ENCODE measurements around the gene CNTNAP2. TPM values are rescaled to one million over a fixed set of nuclear protein-coding genes. Genes with fewer than 3 reads are reported as not detected.

The CNTNAP2 gene
- total RNA-seq, 1 experiment from 2014 or later: 64.5 TPM

DNA sequence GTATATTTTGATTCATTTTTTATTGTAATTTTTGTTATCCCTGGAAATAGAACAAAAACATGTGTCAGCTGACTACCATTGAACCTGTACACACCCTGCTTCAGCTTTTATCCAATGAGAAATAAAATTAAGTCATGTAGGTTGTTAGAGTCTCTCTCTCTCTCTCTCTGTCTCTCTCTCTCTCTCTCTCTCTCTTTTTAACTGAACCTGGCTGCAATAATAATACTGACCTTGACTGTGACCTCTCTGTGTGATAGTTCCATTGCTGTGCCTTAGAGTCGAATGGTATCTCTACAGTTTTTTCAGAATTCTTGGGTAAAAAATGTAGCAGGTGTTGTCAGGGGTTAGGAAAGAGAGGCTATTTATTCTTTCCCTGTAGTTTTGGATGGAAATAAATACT is 637.8 kb downstream of the CNTNAP2 start:
- H3K27me3 Mint-ChIP-seq (ENCODE audit: low read depth): no peaks in the 10 kb centered on the region
- Histone ChIP-seq H3K79me2 (ENCODE audit: insufficient read depth, low read length) (no peaks in the 10 kb centered on the region), H2BK12ac (ENCODE audit: insufficient read length, low read depth, low read length) (no peak overlapping the region), H3K9ac (ENCODE audit: extremely low read depth, insufficient read length, low read length) (no peak overlapping the region), H3K18ac (ENCODE audit: insufficient read length, low read depth, low read length) (no peak overlapping the region), H3K23me2 (ENCODE audit: insufficient read length, low read depth, low read length, poor library complexity, severe bottlenecking) (no peaks in the 10 kb centered on the region), H3K79me1 (ENCODE audit: insufficient read depth, low read depth, low read length, poor library complexity, severe bottlenecking) (no peaks in the 10 kb centered on the region), H4K91ac (ENCODE audit: insufficient read length, low read depth, low read length) (no peak overlapping the region), H2BK120ac (ENCODE audit: low read depth, low read length, poor library complexity, severe bottlenecking) (no peak overlapping the region), H2BK5ac (ENCODE audit: insufficient read length, low read length) (no peak overlapping the region), H4K5ac (ENCODE audit: insufficient read length, low read depth, low read length) (no peak overlapping the region), H3K4me2 (ENCODE audit: insufficient read depth, insufficient read length, low read length) (no peak overlapping the region), H3K23ac (ENCODE audit: insufficient read length, low read depth, low read length) (no peak overlapping the region), H3K56ac (ENCODE audit: insufficient read length, low read depth, low read length) (no peak overlapping the region), H2BK15ac (ENCODE audit: low read depth, low read length) (no peak overlapping the region), H2BK20ac (ENCODE audit: low read depth, low read length, poor library complexity, severe bottlenecking) (no peak overlapping the region), H3K4ac (ENCODE audit: low read depth, low read length) (no peak overlapping the region), H4K8ac (replicated peaks; ENCODE audit: insufficient read length, low read depth, low read length) (no peak overlapping the region), H3T11ph (ENCODE audit: low read length) (no peak overlapping the region), H4K20me1 (ENCODE audit: control insufficient read depth, insufficient read depth, insufficient read length) (no peaks in the 10 kb centered on the region), H2AFZ (ENCODE audit: low read length) (no peak overlapping the region), H3K27ac (ENCODE audit: insufficient read length, low read depth, low read length) (no peak overlapping the region), H2AK5ac (ENCODE audit: insufficient read length, low read length) (no peak overlapping the region), H3K4me1 (ENCODE audit: insufficient read depth, low read length) (no peaks in the 10 kb centered on the region), H3K27me3 (ENCODE audit: insufficient read depth, low read length) (no peaks in the 10 kb centered on the region), H3K14ac (ENCODE audit: insufficient read depth, low read length) (no peak overlapping the region), H3K9me3 (ENCODE audit: control insufficient read depth, low read depth, low read length) (no peaks in the 10 kb centered on the region)
- no peaks in the 10 kb centered on the region for H3K4me1 Mint-ChIP-seq
- no peak overlapping the region for H3K27ac Mint-ChIP-seq
- TF ChIP-seq, protein P1, sequence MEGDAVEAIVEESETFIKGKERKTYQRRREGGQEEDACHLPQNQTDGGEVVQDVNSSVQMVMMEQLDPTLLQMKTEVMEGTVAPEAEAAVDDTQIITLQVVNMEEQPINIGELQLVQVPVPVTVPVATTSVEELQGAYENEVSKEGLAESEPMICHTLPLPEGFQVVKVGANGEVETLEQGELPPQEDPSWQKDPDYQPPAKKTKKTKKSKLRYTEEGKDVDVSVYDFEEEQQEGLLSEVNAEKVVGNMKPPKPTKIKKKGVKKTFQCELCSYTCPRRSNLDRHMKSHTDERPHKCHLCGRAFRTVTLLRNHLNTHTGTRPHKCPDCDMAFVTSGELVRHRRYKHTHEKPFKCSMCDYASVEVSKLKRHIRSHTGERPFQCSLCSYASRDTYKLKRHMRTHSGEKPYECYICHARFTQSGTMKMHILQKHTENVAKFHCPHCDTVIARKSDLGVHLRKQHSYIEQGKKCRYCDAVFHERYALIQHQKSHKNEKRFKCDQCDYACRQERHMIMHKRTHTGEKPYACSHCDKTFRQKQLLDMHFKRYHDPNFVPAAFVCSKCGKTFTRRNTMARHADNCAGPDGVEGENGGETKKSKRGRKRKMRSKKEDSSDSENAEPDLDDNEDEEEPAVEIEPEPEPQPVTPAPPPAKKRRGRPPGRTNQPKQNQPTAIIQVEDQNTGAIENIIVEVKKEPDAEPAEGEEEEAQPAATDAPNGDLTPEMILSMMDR (conservative IDR thresholded peaks at IDR 0.05): no peak
- H3K9me3 Mint-ChIP-seq: peaks cover 14 to 16% of the 10 kb centered on the region in 2 experiments
- peaks cover 8 to 16% (median 11%) of the 10 kb centered on the region in 3 experiments; a peak in 6 of 7 replicates for H3K36me3 Mint-ChIP-seq (ENCODE audit: insufficient read depth in 1 of 3, low read depth in 3 of 3)
- WGBS (ENCODE audit: extremely low coverage, insufficient read length, low lambda C conversion rate): no CpG with 5 or more reads among the region's 1 CpG
- no peak overlapping the region for H3K4me3 Mint-ChIP-seq
- no peak for DNase-seq
